HFFc6 (cell line): ENCODE data around the gene RAB11FIP3. TPM values are rescaled to one million over a fixed set of nuclear protein-coding genes. Genes with fewer than 3 reads are reported as not detected.

Experiments used
- DNase-seq: peaks from one replicate; pipeline ENCODE4 v3.0.0-alpha.2; 2018
- H3K27ac Mint-ChIP-seq: 2 replicates; pipeline ENCODE4 v1.8.0; 2020; ENCODE audit warnings: mild to moderate bottlenecking, mixed read lengths
- H3K27me3 Mint-ChIP-seq: 2 replicates; pipeline ENCODE4 v1.8.0; 2021; ENCODE audit warnings: mild to moderate bottlenecking, moderate library complexity, mixed read lengths; ENCODE audit not compliant: insufficient read depth
- H3K36me3 Mint-ChIP-seq: 2 replicates; pipeline ENCODE4 v1.8.0; 2021; ENCODE audit warnings: low read depth, mixed read lengths
- H3K4me1 Mint-ChIP-seq: 2 replicates; pipeline ENCODE4 v1.8.0; 2020; ENCODE audit warnings: low read depth, mixed read lengths
- H3K4me3 Mint-ChIP-seq: 2 replicates; pipeline ENCODE4 v1.8.0; 2020; ENCODE audit warnings: mild to moderate bottlenecking, moderate library complexity, mixed read lengths
- H3K9me3 Mint-ChIP-seq: 2 replicates; pipeline ENCODE4 v1.8.0; 2020; ENCODE audit warnings: mild to moderate bottlenecking, mixed read lengths
- total RNA-seq, 6 experiments: library from RNA; stranded (reverse); fragmentation: NEBNext Ultra II Directional; extraction: Animal tissue kit (Norgen Biotek cat#: 25700); gene quantifications; 2 replicates in 1 of 6; 3 replicates in 5 of 6; pipeline ENCODE4 v1.2.3, GENCODE V29; 2021
- TF ChIP-seq, protein P1 (sequence below): fragments of 200-600 bp; sonication (generic); IDR thresholded peaks from 2 replicates; pipeline ENCODE4 v1.5.0; 2021; ENCODE audit warnings: antibody characterized with exemption, mild to moderate bottlenecking

Gene RAB11FIP3
- total RNA-seq, 6 experiments from 2014 or later = 30.3 to 36.9 (median 33.9) TPM

DNA sequence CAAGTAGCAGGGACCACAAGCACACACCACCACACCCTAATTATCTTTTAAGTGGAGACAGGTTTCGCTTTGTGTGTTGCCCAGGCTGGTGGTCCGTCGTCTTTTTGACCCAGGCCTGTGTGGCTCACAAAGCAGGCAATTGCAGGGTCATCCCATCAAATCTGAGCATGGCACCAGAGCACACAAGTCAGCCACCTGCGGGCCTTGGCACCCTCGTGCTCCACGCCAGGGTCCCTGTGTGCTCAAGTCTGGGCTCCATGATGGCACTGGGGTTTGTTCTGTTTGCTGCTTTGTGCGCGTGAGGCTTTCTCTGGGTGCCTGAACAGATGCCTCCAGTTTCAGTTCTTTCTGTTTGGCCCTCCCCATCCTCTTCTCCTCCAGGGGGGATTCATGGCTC lies 99.7 kb downstream of the RAB11FIP3 start:
- Mint-ChIP-seq H3K36me3 (peaks cover 8% of the 10 kb centered on the region), H3K4me1 (peaks cover 35% of the 10 kb centered on the region), H3K4me3 (peak overlapping the region; percentile 91), H3K27ac (peak overlapping the region; percentile 96), H3K9me3 (no peaks in the 10 kb centered on the region), H3K27me3 (peaks cover 14% of the 10 kb centered on the region)
- TF ChIP-seq, protein P1, sequence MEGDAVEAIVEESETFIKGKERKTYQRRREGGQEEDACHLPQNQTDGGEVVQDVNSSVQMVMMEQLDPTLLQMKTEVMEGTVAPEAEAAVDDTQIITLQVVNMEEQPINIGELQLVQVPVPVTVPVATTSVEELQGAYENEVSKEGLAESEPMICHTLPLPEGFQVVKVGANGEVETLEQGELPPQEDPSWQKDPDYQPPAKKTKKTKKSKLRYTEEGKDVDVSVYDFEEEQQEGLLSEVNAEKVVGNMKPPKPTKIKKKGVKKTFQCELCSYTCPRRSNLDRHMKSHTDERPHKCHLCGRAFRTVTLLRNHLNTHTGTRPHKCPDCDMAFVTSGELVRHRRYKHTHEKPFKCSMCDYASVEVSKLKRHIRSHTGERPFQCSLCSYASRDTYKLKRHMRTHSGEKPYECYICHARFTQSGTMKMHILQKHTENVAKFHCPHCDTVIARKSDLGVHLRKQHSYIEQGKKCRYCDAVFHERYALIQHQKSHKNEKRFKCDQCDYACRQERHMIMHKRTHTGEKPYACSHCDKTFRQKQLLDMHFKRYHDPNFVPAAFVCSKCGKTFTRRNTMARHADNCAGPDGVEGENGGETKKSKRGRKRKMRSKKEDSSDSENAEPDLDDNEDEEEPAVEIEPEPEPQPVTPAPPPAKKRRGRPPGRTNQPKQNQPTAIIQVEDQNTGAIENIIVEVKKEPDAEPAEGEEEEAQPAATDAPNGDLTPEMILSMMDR = no peak
- no peak for DNase-seq

DNA sequence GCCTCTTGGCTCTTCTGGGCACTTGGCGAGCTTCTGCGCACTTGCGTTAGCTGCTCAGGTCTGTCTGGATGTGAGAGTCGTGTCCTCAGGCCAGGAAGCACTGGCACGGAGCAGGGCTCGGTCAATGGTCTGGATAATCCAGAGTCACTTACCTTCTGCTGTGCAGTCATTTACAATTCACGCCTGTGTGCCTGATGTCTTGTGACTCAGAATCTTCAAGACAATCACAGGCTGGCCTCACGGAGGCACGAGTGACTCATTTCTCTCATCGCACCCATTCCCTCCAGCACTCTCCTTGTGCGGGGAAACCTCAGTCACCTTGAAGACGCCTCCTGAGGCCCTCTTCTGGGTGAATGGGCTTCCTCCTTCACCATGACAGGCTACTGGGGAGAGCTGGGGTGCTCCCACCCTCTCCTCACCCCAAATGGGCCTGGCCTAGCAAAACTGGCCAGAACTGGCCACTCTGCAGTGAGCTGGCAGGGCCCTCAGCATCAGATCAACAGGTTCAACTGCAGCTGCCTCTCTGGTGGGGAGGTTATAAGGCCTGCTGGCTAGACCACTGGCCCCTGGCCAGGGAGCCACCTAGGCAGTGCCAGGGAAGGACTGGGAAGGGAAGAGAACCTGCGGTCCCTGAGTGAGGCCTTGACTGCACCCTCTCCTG lies 100.2 kb downstream of the RAB11FIP3 start:
- Mint-ChIP-seq H3K4me1 (peaks cover 39% of the 10 kb centered on the region), H3K9me3 (no peaks in the 10 kb centered on the region), H3K27ac (peak overlapping the region; percentile 96), H3K36me3 (peaks cover 8% of the 10 kb centered on the region), H3K4me3 (peak overlapping the region; percentile 91), H3K27me3 (peaks cover 14% of the 10 kb centered on the region)
- peak; percentile 94 for DNase-seq
- TF ChIP-seq, protein P1 = no peak

- H3K4me3 Mint-ChIP-seq = peak overlapping the region; percentile 91
- TF ChIP-seq, protein P1 = no peak
- peak overlapping the region; percentile 96 for H3K27ac Mint-ChIP-seq
- peaks cover 14% of the 10 kb centered on the region for H3K27me3 Mint-ChIP-seq
- H3K36me3 Mint-ChIP-seq = peaks cover 8% of the 10 kb centered on the region
- peaks cover 39% of the 10 kb centered on the region for H3K4me1 Mint-ChIP-seq
- peak; percentile 41 for DNase-seq
- H3K9me3 Mint-ChIP-seq = no peaks in the 10 kb centered on the region
Measured at GRCh38 chr16:526181-527014, 100.9 kb downstream of the RAB11FIP3 start.

GRCh38 chr16:527015-527903 lies 101.8 kb downstream of the RAB11FIP3 start, which contains the start of gene CAPN15:
Gene CAPN15 (plus strand): TSS chr16:527712. CDS start chr16:546839, 19,127 bp downstream.
- Mint-ChIP-seq H3K4me3 (peak within 1 kb of the TSS; percentile 96), H3K27ac (peak within 1 kb of the TSS; percentile 98), H3K27me3 (peaks cover 14% of the 10 kb centered on the region), H3K4me1 (peaks cover 39% of the 10 kb centered on the region), H3K36me3 (peaks cover 8% of the 10 kb centered on the region), H3K9me3 (no peaks in the 10 kb centered on the region)
- TF ChIP-seq, protein P1 = peak; percentile 21; the same call in 1 of the 2 replicates
- peak; percentile 83 for DNase-seq
